ENCODE results near the gene PSME3IP1.

The PSME3IP1 gene

DNA sequence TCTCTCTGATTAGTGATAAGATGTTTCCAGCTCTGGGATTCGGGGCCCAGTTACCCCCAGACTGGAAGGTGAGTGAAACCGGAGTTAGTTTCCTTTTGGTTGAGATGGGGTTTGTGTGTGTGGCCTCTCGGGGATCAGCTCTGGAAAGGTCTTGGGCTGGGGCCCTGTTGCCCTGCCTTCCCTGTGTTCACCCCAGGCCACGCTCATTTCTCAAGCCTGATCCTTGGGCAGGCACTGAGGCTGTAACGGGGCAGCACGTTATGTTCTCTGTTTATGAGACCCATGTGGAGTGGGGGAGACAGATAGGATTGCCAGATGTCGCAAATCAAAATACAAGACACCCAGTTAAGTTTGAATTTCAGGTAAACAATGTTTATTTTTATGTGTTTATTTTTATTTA, 58.0 kb downstream of the PSME3IP1 start:
- no peak overlapping the region for H3K27ac ChIP-seq
- no peak for TF ChIP-seq ZFX (IDR thresholded peaks at IDR 0.05)
- TF ChIP-seq, protein P1, sequence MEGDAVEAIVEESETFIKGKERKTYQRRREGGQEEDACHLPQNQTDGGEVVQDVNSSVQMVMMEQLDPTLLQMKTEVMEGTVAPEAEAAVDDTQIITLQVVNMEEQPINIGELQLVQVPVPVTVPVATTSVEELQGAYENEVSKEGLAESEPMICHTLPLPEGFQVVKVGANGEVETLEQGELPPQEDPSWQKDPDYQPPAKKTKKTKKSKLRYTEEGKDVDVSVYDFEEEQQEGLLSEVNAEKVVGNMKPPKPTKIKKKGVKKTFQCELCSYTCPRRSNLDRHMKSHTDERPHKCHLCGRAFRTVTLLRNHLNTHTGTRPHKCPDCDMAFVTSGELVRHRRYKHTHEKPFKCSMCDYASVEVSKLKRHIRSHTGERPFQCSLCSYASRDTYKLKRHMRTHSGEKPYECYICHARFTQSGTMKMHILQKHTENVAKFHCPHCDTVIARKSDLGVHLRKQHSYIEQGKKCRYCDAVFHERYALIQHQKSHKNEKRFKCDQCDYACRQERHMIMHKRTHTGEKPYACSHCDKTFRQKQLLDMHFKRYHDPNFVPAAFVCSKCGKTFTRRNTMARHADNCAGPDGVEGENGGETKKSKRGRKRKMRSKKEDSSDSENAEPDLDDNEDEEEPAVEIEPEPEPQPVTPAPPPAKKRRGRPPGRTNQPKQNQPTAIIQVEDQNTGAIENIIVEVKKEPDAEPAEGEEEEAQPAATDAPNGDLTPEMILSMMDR (conservative IDR thresholded peaks at IDR 0.05): no peak

DNA sequence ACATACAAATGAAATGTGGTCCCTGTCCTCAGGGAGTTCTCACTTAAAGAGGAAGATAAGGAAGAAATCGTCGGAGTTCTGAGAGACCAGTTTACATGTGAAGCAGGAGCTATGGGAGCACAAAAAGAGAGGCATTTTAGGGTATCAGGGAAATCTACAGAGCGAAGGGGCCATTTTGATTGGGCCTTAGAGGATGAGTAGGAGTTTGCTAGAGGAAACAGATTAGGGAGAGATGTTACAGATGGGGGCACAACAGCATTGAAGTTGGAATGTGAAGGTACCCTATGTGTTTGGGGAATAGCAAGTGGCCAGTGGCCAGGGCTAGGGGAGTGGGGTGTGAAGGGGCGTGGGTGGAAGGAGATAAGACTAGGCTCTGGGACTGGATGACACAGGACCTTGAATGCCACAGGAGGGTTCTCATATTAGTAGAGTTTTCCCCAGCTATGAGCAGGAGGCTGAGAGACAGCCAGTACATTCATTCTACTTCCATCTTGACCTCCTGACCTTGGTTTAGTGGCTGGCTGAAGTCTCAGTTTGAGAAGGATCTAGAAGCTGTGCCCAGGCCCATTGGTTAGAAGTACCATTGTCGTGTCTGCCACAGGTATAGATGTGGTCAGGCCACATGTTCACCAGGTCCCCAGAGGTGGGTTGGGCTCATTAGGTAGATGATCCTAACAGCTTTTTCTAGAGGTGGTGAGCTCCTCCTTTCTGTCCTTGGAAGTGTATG, 58.6 kb downstream of the PSME3IP1 start:
- no peak overlapping the region for H3K27ac ChIP-seq
- TF ChIP-seq, protein P1 (conservative IDR thresholded peaks at IDR 0.05): no peak
- no peak for TF ChIP-seq ZFX (IDR thresholded peaks at IDR 0.05)

DNA sequence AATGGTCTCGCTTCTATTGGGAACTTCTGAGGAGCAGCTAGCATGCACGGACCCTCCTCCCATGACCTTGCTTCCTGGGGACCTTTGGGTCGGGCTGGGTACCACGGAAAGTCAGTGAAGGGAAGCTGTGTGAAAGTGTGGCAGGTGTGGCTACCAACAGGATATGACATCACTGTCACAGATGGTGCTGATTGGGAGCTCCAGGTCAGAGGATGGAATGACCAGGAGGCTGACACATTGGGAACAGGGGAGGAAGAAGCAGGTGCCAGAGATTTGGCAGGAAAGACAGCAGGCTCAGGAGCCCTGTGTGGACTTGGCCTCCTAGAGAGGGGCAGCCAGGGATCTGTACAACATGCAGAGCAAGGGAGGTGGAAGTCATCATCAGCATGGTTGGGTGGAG, 59.4 kb downstream of the PSME3IP1 start:
- no peak for TF ChIP-seq ZFX (IDR thresholded peaks at IDR 0.05)
- TF ChIP-seq, protein P1 (conservative IDR thresholded peaks at IDR 0.05): no peak
- no peak overlapping the region for H3K27ac ChIP-seq

DNA sequence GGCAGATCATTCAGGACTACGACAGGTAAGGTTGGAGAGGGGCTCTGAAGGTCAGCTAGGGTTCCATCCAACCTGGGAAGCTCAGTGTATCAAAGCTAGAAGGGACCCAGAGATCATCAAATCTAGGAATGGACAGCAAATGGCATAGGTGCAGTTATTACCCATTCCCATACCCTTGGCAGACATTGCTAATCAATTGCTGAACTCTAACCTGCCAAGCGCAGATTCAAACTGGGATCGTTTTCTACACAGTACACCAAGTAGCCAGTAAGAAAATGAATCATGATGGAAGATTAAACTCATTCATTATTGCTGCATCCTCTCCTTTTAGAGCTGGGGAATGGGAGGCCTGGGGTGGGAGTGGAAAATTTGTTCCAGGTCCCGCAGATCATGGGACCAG, 59.9 kb downstream of the PSME3IP1 start:
- TF ChIP-seq, protein P1 (conservative IDR thresholded peaks at IDR 0.05): no peak
- TF ChIP-seq ZFX (IDR thresholded peaks at IDR 0.05): no peak
- H3K27ac ChIP-seq: no peak overlapping the region

DNA sequence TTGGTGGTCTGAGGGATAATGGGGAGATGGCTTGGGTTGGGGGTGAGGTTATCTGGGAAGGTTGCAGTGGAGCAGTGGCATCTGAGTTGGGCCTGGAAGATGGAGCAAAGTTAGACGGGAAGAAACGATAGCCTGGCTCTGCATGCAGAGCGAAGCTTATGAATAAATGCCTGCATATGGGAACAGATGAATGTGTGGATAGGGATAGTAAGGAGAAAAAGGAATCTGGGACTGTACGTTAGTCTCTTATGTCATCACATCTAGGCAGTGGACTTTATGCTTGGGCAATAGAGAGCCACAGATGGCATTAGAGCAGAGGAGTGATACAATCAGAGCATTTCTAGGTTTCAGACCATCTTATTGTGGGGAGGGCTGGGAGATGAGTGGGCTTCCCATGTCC, 60.5 kb downstream of the PSME3IP1 start:
- no peak for TF ChIP-seq ZFX (IDR thresholded peaks at IDR 0.05)
- no peak overlapping the region for H3K27ac ChIP-seq

DNA sequence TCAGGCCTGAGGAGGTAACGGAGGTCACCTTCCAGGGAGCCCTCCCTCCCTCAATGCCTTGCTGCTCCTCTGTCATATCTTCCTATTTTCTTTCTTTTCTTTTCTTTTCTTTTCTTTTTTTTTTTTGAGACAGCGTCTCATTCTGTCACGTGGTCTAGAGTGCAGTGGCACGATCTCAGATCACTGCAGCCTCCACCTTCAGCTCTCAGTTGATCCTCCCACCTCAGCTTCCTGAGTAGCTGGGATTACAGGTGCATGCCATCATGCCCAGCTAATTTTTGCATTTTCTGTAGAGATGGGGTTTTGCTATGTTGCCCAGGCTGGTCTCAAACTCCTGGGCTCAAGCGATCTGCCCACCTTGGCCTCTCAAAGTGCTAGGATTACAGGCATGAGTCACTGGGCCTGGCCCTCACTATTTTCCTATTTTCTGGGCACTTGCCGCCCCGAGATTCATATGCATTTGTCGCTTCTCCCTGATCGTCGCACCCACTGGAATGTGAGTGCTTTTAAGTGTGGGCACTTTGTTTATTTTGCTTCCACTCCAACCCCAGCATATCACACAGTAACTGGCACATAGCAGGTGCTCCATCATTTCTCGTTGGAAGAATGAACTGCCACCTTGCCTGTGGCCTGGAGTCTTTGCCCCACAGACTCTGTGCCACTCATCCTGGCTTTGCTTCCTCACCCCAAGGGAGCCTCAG, 61.7 kb downstream of the PSME3IP1 start:
- TF ChIP-seq, protein P1 (conservative IDR thresholded peaks at IDR 0.05): no peak
- no peak for TF ChIP-seq ZFX (IDR thresholded peaks at IDR 0.05)

DNA sequence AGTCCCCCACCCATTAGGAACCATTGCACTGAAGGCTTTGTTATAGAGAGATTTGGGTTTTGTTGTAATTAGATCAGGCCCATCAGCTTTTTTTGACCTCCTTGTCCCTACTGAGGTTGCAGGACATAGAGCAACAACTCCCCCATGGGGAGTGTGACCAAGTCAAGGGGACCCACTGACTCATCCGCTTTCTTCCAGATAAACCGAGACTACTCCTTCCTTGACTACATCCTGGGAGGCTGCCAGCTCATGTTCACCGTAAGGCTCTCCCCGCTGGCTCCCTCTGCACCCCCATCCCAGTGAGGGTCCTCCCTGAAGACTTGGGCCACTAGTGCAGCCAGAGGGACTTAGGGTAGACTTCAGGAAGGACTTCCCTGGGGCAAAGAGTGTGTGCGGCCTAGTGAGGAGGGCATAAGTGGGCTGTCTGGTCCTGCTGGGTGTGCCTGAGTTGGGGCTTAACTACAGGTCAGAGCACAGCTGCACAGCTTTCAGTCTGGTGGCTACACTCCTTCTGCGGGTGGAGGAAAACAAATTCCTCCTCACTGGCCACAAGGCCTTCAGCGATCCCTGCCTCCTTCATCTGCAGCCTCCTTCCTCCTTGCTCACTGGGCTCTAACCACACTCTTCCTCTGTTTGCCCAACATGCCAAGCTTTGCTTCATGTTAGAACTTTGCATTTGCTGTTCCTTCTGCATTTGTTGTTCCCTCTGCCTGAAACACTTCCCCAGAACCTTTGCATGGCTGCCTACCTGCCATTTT, 62.4 kb downstream of the PSME3IP1 start:
- H3K27ac ChIP-seq: no peak overlapping the region
- no peak for TF ChIP-seq ZFX (IDR thresholded peaks at IDR 0.05)
- TF ChIP-seq, protein P1 (conservative IDR thresholded peaks at IDR 0.05): no peak

More for the DNA sequence above, 61.7 kb downstream of the PSME3IP1 start:
- no peak overlapping the region for H3K27ac ChIP-seq
